ENCODE results near the gene EMILIN2. TPM values are rescaled to one million over a fixed set of nuclear protein-coding genes. Genes with fewer than 3 reads are reported as not detected.

The EMILIN2 gene
- total and polyA plus RNA-seq, 9 of the 15 experiments (the other 6 are each of a cell fraction or from before 2014, with no cell fraction given): 0.01 to 0.40 (median 0.19) TPM

DNA sequence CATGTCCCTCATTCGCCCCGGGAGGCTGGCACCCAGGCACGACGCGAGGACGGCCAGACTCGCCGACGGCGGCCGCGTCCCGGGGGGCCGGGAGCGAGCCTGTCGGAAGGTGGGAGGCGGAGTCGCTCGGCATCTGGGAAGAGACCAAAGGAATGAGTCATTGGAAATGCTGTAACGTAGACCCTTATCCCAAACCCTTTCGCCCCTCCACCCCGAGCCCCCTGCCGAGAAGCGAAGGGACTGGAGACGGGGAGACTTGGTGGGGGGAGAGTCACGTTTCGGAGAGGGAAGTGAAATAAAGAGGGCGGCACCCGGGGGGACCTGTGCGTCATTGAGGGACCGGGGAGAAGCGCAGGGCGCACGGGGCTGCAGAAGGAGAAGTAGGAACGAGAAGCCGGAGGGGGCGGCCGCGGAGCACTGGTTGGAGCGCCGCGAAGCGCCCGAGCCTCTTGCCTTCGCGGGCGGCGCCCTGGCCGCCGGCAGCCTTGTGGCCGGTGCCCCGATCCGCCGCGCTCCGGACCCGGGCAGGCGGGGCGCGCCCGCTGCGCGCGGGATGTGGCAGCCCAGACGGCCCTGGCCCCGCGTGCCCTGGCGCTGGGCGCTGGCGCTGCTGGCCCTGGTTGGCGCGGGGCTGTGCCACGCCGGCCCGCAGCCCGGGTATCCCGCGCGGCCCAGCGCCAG is at the start of gene EMILIN2 (continued):
- 0 out of 2 replicates have a peak, but pooled peaks have one; percentile 54 for TF ChIP-seq EZH2 (IDR thresholded peaks at IDR 0.05; ENCODE audit: borderline replicate concordance, low read depth, low read length)
- TF ChIP-seq CXXC5 (CRISPR knock-in tag; IDR thresholded peaks at IDR 0.05): peak; percentile 30; the same call in 1 of the 2 replicates
- TF ChIP-seq, protein P1, sequence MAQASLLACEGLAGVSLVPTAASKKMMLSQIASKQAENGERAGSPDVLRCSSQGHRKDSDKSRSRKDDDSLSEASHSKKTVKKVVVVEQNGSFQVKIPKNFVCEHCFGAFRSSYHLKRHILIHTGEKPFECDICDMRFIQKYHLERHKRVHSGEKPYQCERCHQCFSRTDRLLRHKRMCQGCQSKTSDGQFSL (CRISPR knock-in tag; IDR thresholded peaks at IDR 0.05): peak; percentile 48; the same call in 1 of the 2 replicates
- TF ChIP-seq, protein P1 (tag; IDR thresholded peaks at IDR 0.05): no peak
- no peak for TF ChIP-seq SMAD4 (CRISPR knock-in tag; conservative IDR thresholded peaks at IDR 0.05)
- no peak for TF ChIP-seq ZNF174 (CRISPR knock-in tag; IDR thresholded peaks at IDR 0.05)
- no peak for TF ChIP-seq JUNB (CRISPR knock-in tag; conservative IDR thresholded peaks at IDR 0.05)
- 0 out of 2 replicates have a peak, but pooled peaks have one; percentile 4 for TF ChIP-seq CREM (IDR thresholded peaks at IDR 0.05; ENCODE audit: low read depth)
- TF ChIP-seq NONO (IDR thresholded peaks at IDR 0.05; ENCODE audit: low read depth in 2 of 2, low read length in 1 of 2): no peak
- TF ChIP-seq TRIM24 (IDR thresholded peaks at IDR 0.05): 0 out of 4 replicates have a peak, but pooled peaks of 1 of the 2 experiments have one; percentile 35
- TF ChIP-seq, protein P2, sequence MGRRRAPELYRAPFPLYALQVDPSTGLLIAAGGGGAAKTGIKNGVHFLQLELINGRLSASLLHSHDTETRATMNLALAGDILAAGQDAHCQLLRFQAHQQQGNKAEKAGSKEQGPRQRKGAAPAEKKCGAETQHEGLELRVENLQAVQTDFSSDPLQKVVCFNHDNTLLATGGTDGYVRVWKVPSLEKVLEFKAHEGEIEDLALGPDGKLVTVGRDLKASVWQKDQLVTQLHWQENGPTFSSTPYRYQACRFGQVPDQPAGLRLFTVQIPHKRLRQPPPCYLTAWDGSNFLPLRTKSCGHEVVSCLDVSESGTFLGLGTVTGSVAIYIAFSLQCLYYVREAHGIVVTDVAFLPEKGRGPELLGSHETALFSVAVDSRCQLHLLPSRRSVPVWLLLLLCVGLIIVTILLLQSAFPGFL (CRISPR knock-in tag; IDR thresholded peaks at IDR 0.05): no peak
- no peak for TF ChIP-seq SRSF7 (optimal IDR thresholded peaks at IDR 0.05; ENCODE audit: low read depth, low read length)
- TF ChIP-seq ZNF347 (CRISPR knock-in tag; IDR thresholded peaks at IDR 0.05; ENCODE audit: low read depth): no peak
- no peak for TF ChIP-seq SETDB1 (IDR thresholded peaks at IDR 0.05; ENCODE audit: low read length)
- TF ChIP-seq ZNF12 (CRISPR knock-in tag; IDR thresholded peaks at IDR 0.05): 0 out of 2 replicates have a peak, but pooled peaks have one; percentile 25
- TF ChIP-seq NR3C1 (CRISPR knock-in tag; IDR thresholded peaks at IDR 0.05): no peak
- no peak for TF ChIP-seq BCL6 (CRISPR knock-in tag; IDR thresholded peaks at IDR 0.05)
- TF ChIP-seq YY1 (IDR thresholded peaks at IDR 0.05; ENCODE audit: borderline replicate concordance in 1 of 3, control insufficient read depth in 1 of 3, extremely low read depth in 1 of 3, insufficient read depth in 3 of 3, insufficient read length in 1 of 3, insufficient replicate concordance in 2 of 3, low read depth in 1 of 3, low read length in 2 of 3): no peak
- TF ChIP-seq FOSL1 (tag; conservative IDR thresholded peaks at IDR 0.05): peak; percentile 50; the same call in 1 of the 2 replicates
